ENCODE results near the gene UBE3B. TPM values are rescaled to one million over a fixed set of nuclear protein-coding genes. Genes with fewer than 3 reads are reported as not detected.

Gene UBE3B
- total RNA-seq, 4 donors from 2014 or later = 53.2 to 94.1 (median 61.6) TPM

DNA sequence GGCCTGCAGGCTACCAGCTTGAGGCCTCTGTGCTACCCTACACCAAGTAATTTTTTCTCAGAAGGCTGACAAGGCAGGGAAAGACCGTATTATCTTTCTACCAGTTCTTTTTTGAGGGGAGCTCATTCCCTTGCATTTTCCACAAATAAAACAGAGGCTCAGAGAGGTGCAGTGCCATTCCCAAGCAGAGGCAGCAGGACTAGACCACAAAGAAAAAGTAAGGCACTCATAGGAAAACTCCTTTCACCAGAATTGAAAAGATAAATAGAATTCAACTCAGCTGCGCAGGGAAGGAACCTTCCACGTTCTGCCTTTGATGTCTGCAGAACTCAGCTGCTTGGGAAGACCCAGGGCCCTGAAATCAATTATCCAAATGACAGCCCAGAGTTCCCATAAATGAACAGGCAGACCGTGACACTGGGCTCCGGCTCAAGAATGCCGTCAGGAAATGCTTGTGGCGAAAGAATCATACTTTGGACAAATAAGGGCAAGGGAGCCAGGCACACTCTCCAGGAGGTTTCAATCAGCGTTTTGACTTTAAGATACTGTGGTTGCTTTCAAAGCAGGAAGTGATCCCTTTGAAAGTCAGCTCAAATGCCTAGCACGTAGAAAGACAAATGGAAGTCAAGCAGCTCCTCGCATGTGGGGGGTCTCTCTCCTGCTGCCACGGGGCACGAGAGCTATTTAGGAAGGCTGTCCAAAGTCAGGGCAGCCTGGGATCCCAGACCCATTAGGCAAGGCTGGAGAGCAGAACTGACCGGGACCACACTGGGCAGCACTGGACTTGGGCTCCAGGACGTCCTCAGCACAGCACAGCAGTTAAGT, 14.4 kb upstream of the UBE3B start:
- Histone ChIP-seq H3K9me3 (no peaks in the 10 kb centered on the region), H3K4me3 (peak overlapping the region; percentile 3), H3K4me1 (peaks cover 92% of the 10 kb centered on the region), H3K27ac (peak overlapping the region; percentile 82), H3K27me3 (no peaks in the 10 kb centered on the region), H3K36me3 (peaks cover 20% of the 10 kb centered on the region)
- DNase-seq (ENCODE audit: low spot score in 2 of 2) = peak; percentile 91 to 92
- TF ChIP-seq EP300 (IDR thresholded peaks at IDR 0.05) (peak; percentile 82), POLR2A (IDR thresholded peaks at IDR 0.05) (no peak), POLR2AphosphoS5 (IDR thresholded peaks at IDR 0.05) (peak in 2 of 3 donors; percentile 78 to 80)
- TF ChIP-seq, protein P1, sequence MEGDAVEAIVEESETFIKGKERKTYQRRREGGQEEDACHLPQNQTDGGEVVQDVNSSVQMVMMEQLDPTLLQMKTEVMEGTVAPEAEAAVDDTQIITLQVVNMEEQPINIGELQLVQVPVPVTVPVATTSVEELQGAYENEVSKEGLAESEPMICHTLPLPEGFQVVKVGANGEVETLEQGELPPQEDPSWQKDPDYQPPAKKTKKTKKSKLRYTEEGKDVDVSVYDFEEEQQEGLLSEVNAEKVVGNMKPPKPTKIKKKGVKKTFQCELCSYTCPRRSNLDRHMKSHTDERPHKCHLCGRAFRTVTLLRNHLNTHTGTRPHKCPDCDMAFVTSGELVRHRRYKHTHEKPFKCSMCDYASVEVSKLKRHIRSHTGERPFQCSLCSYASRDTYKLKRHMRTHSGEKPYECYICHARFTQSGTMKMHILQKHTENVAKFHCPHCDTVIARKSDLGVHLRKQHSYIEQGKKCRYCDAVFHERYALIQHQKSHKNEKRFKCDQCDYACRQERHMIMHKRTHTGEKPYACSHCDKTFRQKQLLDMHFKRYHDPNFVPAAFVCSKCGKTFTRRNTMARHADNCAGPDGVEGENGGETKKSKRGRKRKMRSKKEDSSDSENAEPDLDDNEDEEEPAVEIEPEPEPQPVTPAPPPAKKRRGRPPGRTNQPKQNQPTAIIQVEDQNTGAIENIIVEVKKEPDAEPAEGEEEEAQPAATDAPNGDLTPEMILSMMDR (IDR thresholded peaks at IDR 0.05) = no peak
- WGBS = 16% methylated on average over 13 of the region's 14 CpGs

- peak overlapping the region; percentile 3 for H3K4me3 ChIP-seq
- H3K36me3 ChIP-seq = peaks cover 24% of the 10 kb centered on the region
- H3K4me1 ChIP-seq = peaks cover 90% of the 10 kb centered on the region
- TF ChIP-seq POLR2AphosphoS5 (IDR thresholded peaks at IDR 0.05) (no peak), POLR2A (IDR thresholded peaks at IDR 0.05) (no peak), EP300 (IDR thresholded peaks at IDR 0.05) (no peak)
- TF ChIP-seq, protein P1 (IDR thresholded peaks at IDR 0.05) = no peak
- H3K9me3 ChIP-seq = no peaks in the 10 kb centered on the region
- H3K27ac ChIP-seq = peak overlapping the region; percentile 82
- no peaks in the 10 kb centered on the region for H3K27me3 ChIP-seq
- DNase-seq (ENCODE audit: low spot score in 2 of 2) = no peak
- 50% methylated on average over 5 of the region's 5 CpGs for WGBS
Measured at GRCh38 chr12:109463756-109464155, 13.7 kb upstream of the UBE3B start.

DNA sequence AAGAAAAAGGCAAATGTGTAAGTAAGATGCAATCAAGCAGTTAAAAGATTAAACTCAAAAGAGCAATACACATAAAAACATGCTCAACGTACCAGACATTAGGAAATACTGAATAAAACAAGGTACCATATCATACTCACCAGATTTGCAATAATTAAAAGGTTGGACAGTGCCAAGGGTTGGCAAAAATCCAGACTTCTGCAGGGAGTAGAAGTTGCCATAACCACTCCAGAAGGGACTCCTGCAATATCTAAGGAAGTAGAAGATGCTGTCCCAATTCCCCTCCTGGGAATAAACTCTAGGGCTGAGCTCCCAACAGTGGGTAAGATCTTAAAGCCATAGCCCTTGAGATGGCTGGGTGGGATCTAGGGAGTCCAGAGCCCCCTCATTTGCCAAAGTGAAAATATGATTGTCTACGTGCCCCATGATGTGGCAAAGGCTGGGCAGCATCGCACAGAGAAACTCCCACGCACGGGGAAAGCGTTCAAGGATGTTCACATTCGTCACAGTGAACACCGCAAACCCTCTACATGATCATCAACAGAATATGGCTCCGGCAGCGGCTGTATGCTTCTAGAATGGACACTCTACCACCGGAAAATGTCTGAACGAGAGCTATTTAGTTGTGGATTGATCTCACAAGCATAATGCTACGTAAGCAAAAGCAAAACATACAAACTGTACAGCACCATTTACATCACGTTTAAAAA, 12.6 kb upstream of the UBE3B start:
- 88% methylated on average over 14 of the region's 14 CpGs for WGBS
- Histone ChIP-seq H3K9me3 (no peaks in the 10 kb centered on the region), H3K36me3 (peaks cover 32% of the 10 kb centered on the region), H3K27me3 (no peaks in the 10 kb centered on the region), H3K4me3 (no peak overlapping the region), H3K27ac (peak overlapping the region; percentile 82), H3K4me1 (peaks cover 87% of the 10 kb centered on the region)
- TF ChIP-seq POLR2AphosphoS5 (IDR thresholded peaks at IDR 0.05) = no peak
- TF ChIP-seq, protein P1 (IDR thresholded peaks at IDR 0.05) = no peak
- TF ChIP-seq EP300 (IDR thresholded peaks at IDR 0.05) = no peak
- no peak for TF ChIP-seq POLR2A (IDR thresholded peaks at IDR 0.05)
- DNase-seq (ENCODE audit: low spot score in 2 of 2) = no peak

DNA sequence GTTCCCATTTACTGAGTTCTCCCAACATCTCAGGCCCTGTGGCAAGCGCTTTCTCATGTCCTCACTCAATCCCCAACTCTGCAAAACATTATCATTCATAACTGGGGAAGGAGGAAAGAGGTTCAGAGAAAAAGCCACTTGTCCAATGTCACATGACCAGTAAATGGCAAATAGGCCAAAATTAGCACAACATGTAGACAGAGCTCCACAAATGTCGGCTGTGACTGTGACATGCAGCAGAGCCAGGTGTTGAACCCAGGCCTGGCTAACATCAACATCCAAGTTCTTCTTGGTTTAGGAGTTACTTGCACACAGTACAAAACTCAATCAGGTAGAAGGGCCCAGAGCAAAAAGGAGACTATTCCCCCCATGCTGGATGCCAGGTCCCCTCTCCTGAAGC, 11.1 kb upstream of the UBE3B start:
- TF ChIP-seq EP300 (IDR thresholded peaks at IDR 0.05) = no peak
- TF ChIP-seq, protein P1 (IDR thresholded peaks at IDR 0.05) = no peak
- no peak for TF ChIP-seq POLR2A (IDR thresholded peaks at IDR 0.05)
- TF ChIP-seq POLR2AphosphoS5 (IDR thresholded peaks at IDR 0.05) = no peak
- Histone ChIP-seq H3K4me1 (peaks cover 84% of the 10 kb centered on the region), H3K36me3 (peaks cover 33% of the 10 kb centered on the region), H3K9me3 (no peaks in the 10 kb centered on the region), H3K27ac (no peak overlapping the region), H3K4me3 (no peak overlapping the region), H3K27me3 (no peaks in the 10 kb centered on the region)
- 65% methylated on average over 2 of the region's 2 CpGs for WGBS
- no peak for DNase-seq (ENCODE audit: low spot score in 2 of 2)

- Histone ChIP-seq H3K36me3 (peaks cover 33% of the 10 kb centered on the region), H3K9me3 (no peaks in the 10 kb centered on the region), H3K4me3 (no peak overlapping the region), H3K27me3 (no peaks in the 10 kb centered on the region), H3K4me1 (peaks cover 78% of the 10 kb centered on the region), H3K27ac (peak overlapping the region; percentile 12)
- DNase-seq (ENCODE audit: low spot score in 2 of 2) = no peak
- TF ChIP-seq, protein P1 (IDR thresholded peaks at IDR 0.05) = no peak
- TF ChIP-seq POLR2A (IDR thresholded peaks at IDR 0.05) (no peak), POLR2AphosphoS5 (IDR thresholded peaks at IDR 0.05) (no peak), EP300 (IDR thresholded peaks at IDR 0.05) (no peak)
- WGBS = 83% methylated on average over 1 of the region's 3 CpGs
Measured at GRCh38 chr12:109466821-109467220, 10.6 kb upstream of the UBE3B start.
